GM18858 (cell line): ENCODE measurements around the gene DET1.
"Not testable (repeated sequence)": the region's sequence is repeated elsewhere in the genome, so short reads cannot be mapped to it uniquely, and the experiment has no call there.

Source experiments
- ATAC-seq: cut with Tn5 transposase; IDR thresholded peaks from one replicate; pipeline ENCODE4 v1.9.1; 2021; ENCODE audit not compliant: unreplicated experiment

DET1 gene

DNA sequence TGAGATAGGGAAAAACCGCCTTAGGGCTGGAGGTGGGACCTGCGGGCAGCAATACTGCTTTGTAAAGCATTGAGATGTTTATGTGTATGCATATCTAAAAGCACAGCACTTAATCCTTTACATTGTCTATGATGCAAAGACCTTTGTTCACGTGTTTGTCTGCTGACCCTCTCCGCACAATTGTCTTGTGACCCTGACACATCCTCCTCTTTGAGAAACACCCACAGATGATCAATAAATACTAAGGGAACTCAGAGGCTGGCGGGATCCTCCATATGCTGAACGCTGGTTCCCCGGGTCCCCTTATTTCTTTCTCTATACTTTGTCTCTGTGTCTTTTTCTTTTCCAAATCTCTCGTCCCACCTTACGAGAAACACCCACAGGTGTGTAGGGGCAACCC lies 5.4 kb downstream of the DET1 start:
- ATAC-seq: not testable (repeated sequence)

DNA sequence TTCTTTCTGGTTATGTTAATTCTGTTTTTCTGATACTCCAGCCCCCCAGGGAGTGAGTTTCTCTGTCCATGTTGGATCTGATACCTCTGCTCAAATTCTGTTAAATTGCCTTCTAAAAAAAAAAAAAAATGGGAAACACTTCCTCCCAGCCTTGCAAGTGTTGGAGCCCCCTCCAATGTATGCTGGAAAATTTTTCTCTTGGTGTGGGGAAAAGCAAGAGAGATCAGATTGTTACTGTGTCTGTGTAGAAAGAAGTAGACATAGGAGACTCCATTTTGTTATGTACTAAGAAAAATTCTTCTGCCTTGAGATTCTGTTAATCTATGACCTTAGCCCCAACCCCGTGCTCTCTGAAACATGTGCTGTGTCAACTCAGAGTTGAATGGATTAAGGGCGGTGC lies 6.1 kb downstream of the DET1 start:
- not testable (repeated sequence) for ATAC-seq

DNA sequence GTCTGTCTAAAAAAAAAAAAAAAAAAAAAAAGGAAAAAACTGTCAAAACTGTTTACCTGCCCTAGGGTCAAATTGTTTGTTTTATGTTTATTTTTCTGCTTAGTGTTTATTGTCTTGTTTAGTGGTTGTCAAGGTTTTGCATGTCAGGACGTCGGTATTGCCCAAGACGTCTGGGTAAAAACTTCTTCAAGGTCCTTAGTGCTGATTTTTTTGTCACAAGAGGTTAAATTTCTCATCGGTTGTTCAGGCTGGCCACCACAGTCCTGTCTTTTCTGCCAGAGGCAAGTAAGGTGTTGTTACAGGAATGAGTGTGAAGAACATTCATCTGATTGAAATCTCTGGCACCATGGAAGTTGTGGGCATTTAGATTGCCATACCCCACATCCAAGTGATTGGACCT lies 7.0 kb downstream of the DET1 start:
- no peak for ATAC-seq

DNA sequence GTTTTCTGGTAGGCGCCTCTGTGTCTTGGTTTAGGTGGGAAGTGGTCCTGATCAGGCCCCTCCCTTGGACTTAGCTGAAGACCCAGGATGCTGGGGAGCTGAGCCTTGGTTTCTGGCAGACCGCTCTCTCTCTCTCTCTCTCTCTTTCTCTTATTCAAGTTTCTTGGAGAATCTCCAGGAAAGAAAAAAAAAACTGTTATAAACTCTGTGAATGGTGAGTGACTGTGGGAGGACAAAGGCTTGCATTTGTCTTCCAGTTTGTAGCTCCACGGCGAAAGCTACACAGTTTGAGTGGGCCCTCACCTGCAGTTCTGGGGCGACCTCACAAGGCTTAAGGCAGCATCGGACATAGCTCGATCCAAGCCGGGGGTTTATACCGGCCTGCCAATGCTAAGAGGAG lies 7.5 kb downstream of the DET1 start:
- no peak for ATAC-seq

DNA sequence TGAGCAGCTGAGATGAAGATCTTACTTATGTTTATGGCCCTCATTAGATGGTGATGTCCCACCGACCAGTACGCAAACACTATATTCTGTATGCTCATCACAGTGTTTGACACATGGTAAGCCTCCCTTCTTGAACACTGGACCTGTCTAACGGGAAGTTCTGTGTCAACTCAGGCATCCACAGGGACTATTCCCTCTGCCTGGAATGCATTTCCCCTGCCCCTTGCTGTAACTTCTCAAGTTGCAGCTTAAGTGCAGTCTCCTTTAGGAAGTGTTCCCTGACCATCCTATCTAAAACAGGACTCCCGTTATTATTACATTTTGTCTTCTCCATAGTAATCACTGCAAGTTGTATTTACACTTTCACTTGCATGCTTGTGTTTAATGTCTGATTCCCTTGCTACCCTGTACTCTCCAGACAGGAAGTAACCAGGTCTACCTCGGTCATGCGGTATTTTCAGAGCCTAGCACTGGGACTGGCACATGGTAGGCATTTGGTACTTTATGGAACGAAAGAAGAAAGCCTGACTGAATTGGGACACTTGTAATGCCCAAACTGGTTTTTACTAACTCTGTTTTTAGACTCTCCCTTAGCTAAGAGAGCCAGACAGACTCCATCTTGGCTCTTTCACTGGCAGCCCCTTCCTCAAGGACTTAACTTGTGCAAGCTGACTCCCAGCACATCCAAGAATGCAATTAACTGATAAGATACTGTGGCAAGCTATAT lies 8.7 kb downstream of the DET1 start:
- ATAC-seq: no peak

DNA sequence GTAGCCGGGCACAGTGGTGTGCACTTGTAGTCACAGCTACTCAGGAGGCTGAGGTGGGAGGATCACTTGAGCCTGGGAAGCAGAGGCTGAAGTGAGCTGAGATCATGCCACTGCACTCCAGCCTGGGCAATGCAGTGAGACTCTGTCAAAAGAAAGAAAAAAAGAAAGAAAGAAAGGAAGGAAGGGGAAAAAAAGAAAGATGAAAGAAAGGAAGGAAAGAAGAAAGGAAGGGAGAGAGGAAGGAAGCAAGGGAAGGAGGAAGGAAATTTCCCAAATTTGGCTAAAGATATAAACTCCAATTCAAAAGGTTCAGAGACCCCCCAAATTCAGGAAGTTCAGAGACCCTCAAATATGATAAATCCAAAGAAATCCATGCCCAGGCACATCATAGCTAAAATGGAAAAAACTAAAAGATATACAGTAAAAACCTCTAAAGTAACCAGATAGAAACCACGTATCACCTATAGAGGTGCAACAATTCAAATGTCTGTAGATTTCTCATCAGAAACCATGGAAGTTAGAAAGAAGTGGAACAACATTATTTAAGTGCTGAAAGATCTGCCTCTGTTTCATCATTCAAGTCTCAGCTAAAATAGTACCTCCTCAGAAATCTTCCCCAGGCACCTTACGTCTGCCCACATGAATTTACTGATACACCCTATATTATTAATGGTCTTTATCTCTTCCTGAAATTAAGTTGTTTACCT lies 10.7 kb downstream of the DET1 start:
- no peak for ATAC-seq

DNA sequence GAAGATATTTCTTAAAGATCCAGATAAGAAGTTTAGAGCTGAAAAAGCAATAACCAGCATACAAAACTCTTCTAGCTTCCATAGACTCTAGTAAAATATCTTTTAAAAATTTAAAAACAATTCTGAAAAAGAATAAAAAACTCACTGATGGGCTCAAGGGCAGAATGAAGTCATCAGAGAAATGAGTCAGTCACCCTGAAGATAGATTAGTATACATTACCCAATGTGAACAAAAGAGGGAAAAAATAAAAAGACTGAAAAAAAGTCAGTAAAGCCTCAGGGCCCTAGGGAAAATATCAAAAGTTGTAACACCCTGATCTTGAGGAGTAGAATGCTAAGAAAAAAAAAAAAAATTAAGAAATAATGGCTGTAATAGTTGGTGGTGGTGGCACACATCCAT lies 11.4 kb downstream of the DET1 start:
- no peak for ATAC-seq

DNA sequence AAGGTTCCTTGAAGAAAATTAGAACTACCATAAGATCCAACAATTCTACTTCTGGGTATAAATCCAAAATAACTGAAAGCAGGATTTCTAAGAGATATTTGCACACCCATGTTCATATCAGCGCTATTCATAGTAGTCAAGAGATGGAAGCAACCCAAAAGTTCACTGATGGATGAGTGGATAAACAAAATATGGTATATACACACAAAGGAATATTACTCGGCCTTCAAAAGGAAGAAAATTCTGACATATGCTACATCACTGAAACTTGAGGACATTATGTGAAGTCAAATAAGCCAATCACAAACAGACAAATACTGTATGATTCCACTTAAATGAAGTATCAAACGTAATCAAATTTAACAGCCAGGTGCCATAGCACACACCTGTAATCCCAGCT lies 13.1 kb downstream of the DET1 start:
- no peak for ATAC-seq

DNA sequence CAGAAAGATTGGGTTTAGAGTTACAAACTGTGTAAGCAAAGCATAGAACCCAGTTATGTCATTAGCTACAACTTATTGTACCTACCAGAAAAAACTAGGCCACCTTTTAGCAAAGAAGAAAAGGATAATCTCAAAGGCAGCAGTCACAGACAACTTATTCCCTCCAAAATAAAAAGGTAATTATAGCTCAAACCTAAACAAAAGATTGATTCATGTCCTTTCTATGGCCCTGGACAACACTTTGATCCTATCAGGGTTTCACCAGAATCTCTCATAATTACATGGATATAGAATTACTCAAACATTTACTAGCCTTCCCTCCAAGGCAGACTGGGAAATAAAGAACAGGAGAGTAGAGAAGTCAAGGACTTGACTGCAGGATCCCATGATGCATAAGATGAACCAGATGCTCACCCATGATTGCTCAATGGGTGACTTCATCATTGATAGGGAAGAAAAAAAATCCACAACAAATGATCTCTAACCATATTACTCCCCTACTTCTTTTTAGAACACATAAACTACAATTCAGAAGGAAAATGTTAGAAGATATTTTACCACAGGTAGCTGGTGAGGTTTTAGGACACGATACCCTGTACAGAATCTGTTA lies 17.4 kb downstream of the DET1 start:
- no peak for ATAC-seq

DNA sequence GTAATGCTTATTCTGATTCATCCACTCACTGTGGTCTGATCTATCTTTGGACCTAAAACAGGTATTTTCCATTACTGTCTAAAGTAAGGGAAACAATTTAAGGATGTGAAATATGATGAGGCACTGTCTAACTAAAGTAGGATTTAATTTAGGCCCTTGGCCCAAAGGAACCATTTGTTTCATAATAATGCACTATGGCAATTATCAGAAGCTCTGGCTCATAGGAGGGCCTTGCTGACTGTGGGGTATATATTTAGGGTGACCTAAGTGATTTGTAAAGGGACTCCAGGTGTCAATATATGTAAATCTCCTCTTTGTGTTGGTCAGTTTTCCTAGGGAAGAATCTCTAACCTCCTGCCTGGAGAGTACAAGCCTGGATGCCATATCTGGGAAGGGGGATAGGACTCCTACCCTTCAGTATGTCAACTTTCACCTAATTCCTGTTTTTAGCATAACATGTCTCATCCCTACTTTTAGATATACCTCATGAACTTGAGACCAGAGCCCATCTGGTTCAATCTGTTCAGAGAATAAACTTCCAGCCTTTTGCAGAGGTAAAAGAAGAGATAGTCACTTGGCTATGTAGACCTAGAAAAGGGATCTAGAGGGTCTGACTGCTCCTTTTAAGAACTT lies 20.1 kb downstream of the DET1 start:
- no peak for ATAC-seq

DNA sequence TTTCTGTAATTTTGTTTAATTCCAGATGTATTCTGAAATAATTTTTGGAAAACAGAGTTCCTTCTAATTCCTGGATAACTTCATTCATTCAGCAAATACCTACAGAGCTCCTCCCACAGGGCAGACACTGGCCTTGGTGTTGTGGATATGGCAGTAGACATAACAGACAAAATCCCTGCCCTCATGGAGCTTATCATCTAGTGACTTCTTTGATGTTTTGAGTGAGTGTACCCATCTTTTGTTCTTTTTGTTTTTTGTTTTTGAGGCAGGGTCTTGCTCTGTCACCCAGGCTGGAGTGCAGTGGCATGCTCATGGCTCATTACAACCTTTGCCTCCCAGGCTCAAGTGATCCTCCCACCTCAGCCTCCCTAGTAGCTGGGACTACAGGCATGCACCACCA lies 21.1 kb downstream of the DET1 start:
- ATAC-seq: no peak

DNA sequence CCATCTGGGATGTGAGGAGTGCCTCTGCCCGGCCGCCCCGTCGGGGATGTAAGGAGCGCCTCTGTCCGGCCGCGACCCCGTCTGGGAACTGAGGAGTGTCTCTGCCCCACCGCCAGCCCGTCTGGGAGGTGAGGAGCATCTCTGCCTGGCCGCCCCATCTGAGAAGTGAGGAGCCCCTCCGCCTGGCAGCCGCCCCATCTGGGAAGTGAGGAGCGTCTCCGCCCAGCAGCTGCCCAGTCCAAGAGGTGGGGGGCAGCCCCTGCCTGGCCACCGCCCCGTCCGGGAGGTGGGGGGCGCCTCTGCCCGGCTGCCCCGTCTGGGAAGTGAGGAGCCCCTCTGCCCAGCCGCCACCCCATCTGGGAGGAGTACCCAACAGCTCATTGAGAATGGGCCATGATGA lies 22.4 kb downstream of the DET1 start:
- not testable (repeated sequence) for ATAC-seq

DNA sequence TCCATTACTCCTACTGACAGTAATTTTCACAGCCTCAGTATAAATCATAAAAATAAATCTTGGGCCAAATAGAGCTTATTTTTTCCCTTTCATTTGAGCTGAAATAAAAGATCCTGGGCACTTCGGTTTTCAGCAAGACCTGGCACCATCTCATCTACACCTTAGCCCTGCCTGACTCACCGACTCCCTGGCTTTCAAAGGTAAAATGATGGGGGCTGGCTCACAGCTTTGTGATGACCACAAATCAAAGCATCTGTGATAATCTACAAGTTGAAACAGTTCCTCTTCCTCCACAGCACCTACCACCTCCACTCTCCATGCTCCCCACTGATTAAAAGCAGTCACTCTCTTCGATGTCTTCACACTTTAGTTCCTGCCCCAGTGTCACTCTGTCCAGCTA lies 27.6 kb downstream of the DET1 start:
- ATAC-seq: no peak

DNA sequence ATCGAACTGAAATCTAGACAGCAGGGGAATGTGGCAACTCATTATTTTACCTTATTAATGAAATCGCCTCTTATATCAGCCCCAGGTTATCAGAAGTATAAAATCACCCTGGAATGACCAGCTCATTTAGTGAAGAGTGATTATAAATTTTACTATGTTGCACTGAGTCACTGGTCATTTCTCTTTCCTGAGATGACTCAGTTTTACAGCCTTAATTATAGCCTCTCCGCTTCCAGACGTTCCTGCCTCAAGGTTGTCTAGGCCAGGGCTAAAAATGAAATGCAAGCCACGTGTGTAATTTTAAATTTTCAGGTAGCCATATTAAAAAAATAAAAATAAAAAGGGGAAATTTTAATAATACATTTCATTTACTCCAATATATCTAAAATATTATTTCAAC lies 33.3 kb downstream of the DET1 start:
- no peak for ATAC-seq

DNA sequence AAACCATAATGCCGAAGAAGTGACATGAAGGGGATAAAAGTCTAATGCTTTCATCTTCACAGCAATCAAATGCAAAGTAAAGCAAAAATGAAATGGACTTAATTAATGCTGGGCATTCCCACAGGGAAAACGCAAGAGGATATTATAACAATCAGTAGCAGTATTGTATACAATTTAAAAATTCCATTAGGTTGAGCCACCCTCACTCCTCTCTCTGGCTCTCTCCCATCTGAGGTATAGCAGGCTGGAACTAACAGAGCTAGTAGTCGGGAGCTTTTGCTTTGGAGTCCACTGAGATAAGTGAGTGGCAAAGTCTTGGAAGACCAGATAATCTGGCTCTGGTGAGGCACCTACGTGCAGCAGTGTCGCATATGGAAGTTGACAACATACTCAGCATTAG lies 33.9 kb downstream of the DET1 start:
- no peak for ATAC-seq

DNA sequence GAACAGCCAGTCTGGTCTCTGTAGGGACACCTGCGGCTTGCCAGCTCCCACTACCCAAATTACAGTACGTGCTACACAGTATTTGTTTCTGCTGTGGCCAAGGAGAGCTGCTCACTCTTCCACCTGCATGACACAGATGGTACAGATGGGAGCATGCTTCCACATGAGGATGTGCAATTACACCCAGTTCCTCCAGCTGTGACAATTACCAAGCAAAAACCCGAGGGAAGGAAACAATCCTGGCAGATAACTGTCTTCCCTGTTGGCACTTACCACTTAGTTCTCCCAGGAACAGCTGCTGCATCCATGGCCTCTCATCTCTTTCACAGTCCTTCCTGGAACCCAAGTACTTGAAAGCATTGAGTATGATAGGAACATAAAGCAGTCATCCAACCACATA lies 34.4 kb downstream of the DET1 start:
- no peak for ATAC-seq

DNA sequence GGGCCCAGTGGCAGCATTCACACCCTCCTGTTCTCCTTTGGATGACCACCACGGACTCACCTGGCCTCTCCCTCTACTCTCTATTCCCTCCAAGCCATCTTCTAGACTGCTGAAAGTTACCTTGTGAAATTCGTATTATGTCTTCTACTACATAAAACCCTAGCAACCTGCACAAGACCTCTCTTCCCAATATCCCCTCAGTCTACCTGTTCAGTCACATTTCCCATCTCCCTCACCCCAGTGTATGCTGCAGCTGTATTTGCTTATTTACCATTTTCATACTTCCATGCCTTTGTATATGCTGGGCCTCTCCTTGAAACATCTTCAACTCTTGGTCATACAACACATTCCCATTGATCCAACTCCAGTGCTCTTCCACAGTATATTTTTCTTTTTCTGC lies 35.3 kb downstream of the DET1 start:
- ATAC-seq: no peak

DNA sequence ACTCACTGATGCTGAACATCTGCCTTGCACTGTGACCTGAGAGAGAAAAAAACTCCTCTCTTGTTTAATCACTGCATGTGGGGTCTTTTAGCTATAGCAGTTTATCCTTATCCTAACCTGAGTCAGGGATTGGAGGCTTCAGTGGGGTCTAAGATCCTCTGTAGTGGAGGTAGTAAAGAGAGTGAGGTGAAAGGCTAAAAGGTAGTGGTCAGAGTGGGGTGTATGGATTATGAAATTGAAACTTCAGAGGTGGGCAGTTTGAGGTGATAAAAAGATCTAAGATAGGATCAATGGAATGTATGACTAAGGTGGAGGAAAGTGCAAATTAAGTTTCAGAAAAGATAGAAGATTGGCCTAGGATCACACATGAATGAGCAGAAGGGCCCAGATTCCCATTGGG lies 36.5 kb downstream of the DET1 start:
- ATAC-seq: no peak

DNA sequence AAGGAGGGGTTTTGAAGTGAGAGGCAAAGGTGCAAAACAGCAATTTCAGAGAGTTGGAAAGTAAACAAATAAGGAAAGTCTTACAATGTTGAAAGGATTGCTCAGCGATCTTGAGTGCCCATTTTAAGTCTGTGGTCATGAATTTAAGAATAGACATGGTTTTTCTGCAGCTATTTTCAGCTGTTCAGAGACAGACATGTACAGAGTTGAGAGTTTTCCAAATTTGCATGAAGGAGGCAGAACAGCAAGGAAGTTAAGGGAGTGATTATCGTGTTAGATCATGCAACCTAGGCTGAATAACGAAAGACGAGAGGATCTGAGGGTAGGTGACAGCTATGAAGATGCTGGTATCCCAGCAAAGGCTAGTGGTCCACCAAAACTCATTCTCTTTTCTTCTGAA lies 37.2 kb downstream of the DET1 start:
- ATAC-seq: no peak

DNA sequence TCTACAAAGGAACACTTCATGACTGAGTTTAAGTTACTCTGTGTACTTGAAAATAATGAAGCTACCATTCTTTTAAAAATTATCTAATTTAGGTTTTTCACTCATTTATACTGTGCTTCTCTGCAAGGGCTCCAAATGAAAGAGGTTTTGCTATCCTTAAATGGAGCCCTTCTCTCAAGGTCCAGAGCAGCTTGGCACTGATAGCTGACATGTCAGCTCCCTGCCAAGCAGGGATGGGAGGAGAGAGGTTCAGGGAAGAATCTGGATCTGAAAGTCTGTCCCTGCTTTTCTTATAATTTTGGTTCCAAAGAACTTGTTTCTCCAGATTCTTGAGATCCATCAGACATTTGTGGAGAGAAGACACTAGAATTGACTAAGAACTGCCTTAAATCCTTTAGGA lies 39.9 kb downstream of the DET1 start:
- ATAC-seq: no peak

DNA sequence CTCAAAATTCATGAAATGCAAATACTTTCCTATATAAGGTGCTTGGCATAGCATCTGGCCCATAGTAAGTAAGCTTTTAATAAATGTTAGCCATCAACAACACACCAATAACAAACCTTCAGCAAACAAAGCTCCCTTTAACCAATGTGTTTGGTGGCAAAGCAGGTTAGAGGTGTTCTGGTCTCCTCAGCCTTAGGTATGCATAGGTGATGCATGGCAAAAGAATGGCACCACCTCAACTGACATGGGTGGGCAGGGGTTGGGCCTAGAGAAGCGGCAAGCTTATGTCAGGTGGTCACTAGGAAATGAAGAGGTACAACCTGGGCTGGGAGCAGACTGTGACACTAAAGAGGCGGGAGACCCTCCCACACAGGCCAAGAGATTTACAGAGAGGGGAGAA lies 40.8 kb downstream of the DET1 start:
- no peak for ATAC-seq

DNA sequence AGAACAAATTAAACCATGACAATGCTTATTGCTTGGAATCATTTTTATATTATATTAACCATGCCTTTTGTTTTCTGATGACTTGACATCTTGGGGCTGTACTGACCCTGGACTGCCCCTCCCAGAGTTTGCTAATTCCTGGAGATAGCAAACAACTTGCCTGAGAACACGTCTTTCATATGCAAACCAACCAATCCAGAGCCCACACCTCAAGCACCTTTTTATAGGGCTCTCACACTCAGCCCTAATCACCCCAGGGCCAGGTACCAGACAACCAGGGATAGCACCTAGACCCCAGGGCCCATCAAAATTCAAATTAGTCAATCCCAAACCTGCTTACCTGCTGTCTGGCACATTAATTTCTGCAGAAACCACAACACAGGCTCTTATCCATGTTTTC lies 42.0 kb downstream of the DET1 start:
- no peak for ATAC-seq
